Measurements from ENCODE around the gene SFRP5.

DNA sequence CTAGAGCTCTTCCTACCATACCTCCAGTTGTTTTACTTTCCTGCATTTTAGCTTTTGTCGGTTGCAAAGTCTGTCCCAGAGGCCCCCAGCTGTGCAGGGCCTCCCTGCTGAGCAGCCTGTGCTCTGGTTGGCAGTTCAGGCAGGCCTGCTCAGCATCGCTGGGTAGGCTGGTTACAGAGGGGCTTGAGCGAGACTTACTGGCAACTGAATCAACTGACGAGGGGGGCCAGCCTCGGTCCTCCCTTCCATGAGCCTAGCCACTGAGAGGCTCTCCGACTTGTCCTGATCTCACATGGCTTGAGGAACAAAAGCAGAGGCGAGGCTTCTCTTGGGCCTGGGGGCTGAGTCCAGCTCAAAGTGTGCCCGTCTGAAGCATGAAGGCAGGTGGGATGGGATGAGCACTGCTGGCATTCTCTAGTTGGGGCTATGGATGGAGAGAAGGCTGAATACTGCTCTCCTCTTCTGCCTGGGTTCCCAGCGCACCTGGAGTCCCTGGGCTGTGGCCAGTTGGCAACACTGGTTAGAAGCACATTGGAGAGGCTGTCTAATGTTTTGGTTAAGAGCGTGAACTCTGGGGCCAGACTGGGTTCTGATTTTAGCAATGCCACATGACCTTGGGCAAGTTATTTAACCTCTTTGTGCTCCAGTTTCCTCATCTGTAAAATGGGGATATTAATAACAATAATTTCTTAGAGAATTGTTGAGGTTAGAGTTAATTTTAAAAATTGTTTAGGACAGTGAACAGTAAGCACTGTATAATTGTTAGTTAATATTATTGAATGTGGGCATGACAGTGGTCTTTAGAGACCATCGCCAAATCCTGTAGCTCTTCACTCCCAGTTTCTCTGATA, 6.9 kb upstream of the SFRP5 start:
- TF ChIP-seq POLR2A (IDR thresholded peaks at IDR 0.05), result no peak
- no peak for TF ChIP-seq CTCF (IDR thresholded peaks at IDR 0.05)

Measured in uterus (tissue), 2 donors.